ENCODE measurements around the gene PLA2G15.

Gene PLA2G15

DNA sequence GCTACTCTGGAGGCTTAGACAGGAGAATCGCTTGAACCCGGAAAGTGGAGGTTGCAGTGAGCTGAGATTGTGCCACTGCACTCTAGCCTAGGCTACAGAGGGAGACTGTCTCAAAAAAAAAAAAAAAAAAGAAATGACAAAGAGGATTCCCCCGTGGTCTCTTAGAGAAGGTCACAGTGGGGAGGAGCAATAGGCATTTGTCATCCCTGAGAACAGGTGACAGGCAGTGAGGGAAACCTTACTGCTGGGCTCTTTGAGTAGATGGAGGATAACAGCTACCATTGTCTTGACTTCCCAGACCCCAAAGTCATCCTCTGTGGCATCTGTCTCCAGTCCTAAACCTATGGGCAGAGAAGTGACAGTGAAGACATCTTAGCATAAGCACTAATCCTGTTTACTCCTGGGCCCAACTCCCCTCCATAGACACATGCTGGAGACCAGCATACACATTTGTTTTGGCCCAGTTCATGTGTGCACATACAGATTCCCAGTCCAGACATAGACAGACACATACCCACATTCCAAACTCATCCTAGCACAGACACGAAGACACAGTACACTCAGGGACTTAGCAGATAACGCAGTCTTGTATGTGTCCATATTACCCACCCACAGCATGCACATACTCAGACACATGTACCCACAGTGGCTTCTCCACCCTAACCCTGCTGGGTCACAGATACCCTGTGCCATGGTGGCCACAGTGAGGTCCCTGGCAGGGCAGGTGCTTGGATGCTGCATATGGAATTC, 11.9 kb upstream of the PLA2G15 start:
- DNase-seq = no peak

DNA sequence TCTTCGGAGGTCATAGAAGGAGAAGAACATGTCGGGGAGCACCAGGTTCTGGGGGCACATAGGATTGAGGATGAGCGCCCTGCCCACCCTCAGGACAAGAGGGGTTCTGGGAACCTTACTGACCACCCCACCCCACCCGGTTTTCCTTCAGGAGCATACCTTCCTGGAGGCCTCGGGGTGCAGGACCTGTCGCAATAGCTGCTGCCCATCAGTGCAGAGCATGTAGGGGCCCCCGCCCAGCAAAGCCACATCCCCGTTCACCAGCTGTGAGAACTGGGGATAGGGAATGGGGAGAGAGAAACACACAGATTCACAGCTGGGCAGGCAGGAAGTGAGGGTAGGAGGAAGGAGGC, 11.4 kb upstream of the PLA2G15 start:
- DNase-seq = no peak

DNA sequence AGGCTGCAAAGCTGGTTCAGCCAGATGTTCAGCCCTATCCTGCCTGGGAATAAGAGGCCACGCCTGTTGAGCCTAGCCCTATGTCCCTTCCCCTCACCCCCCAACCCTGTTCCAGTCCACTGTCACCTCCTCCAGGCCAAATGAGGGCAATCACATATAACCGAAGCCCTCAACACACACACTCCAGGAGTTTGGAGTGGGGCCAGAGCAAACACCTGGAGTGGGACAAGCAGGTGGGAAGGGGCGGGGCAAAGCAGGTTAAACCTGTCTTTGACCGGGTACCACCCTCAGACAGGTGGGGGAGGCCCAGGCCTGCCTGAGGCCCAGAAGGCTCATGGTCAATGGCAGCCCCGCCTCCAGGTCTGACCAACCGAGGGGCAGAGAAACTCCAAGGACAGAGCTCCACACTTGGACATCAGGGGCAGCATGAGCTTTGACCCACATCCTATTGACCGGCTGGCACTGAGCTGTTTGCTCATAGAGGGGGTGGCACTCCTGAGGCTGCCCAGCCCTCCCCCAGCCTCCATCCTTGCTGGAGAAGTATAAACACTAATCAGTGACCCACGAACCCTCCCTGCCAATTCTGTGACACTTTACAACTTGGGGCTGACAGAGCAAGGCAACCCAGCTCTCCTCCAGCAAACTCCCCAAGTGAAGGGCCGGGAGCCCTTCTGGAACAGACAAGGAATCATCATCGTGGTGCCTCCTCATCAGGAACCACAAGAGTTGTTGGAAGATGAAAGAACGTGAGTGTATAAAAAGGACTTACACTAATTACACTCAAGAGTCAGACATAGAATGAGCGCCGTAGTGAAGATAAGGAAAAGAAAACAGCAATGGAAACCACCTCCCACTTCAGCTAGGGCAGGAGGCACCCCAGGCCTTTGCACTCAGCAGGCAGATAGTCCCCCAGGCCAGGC, 10.7 kb upstream of the PLA2G15 start:
- DNase-seq = no peak

DNA sequence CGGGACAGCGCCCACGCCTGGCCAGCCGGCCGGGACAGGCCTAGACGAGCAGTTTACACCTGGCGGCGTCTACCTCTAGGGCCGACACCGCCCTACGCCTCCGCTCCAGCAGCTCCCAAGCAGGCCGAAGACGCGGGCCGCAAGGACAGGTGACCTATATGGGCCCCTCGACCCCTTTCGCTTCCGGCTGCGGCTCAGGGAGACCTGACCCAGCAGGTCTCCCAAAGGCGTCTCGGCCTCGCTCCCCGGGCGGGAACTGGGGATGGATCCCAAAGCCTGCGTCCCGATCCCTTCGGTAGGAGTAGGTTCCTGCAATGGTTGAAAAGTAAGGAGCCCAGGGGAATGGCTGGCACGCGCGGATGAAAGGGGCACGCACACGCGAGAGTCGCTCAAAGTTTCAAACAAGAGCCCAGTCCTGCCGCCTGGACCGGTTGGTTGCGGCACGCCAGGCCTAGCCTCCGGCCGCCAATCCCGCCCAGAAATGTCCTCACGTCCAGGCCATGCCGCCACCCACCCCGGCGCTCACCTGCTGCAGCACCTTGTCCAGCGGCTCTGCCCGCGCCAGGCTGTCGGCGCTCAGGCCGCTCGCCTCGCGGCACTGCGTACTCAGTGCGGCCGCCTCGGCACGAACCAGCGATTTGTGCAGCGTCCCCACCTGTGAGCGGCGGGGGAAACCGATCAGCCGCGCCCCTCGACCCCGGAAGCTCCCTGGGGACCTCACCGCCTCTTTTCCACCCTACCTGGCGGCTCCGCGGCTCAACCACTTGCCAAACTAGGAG, 9.9 kb upstream of the PLA2G15 start:
- no peak for DNase-seq

DNA sequence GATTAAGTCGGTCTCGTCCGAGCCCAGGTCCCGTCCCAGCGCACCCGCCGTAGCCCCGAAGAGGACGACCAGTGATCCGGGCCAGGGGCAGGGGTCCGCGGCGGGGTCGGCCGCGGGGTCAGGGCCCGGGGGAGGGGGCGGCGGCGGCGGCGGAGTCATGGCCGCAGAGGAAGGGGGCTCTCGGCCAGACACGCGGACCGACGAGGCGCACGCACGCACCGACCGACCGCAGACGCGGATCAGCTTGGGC, 9.4 kb upstream of the PLA2G15 start, which contains the start of gene ESRP2:
ESRP2 (minus strand) TSS at position 241 of the 250 bp plus-strand sequence; CDS start at position 159, 82 bp downstream.
- DNase-seq = no peak

DNA sequence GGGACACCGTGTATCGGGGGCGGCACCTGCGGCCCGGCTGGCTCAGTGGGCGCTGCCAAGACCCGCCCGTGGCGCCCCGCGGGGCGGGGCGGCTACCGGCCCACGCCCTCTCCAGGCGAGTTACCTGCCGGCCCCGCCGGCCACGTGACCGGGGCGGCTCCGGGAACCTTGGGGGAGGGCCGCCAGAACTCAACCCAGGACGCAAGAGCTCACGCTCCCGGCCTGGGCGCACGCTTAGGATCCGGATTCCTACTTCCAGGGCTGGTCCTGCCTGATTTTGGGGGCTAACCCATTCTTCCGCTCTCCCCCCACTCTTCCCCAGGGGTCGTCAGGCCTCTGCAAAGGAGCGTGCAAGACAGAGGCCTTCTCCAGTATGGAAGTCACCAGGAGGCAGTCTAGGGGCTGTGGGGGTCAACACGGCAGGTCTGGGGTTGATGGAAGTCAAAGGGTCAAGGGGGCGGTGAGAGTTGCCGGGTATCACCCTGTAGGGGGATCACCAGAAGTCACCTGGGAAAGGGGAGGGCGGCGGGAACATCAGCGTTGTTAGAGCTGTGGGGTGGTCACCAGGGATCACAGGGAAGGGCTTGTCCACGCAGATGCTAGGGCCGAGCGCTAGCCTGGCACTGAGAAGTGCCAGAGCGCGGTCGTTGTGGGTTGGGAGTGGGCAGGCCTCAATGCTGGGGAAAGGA, 8.9 kb upstream of the PLA2G15 start:
- no peak for DNase-seq

DNA sequence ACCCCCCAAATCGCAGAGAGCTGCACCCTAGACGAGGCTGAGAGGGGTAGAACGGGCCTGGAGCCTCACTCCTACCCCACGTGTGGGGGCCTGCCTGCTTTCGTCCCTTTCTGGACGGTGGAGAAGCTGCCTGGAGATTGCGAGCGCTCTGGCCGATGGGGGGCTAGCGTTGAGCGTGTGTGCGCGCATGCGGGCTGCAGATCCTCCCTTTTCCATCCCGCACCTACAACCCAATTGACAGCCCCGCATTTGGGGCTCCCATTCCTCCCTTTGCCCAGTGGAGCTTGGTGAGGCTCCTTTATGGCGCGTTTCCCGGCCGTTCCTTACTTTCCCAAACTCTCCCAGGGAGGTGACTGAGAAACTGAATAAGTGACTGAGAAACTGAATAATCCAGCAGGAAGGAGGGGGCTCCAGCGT, 8.3 kb upstream of the PLA2G15 start:
- DNase-seq = no peak

DNA sequence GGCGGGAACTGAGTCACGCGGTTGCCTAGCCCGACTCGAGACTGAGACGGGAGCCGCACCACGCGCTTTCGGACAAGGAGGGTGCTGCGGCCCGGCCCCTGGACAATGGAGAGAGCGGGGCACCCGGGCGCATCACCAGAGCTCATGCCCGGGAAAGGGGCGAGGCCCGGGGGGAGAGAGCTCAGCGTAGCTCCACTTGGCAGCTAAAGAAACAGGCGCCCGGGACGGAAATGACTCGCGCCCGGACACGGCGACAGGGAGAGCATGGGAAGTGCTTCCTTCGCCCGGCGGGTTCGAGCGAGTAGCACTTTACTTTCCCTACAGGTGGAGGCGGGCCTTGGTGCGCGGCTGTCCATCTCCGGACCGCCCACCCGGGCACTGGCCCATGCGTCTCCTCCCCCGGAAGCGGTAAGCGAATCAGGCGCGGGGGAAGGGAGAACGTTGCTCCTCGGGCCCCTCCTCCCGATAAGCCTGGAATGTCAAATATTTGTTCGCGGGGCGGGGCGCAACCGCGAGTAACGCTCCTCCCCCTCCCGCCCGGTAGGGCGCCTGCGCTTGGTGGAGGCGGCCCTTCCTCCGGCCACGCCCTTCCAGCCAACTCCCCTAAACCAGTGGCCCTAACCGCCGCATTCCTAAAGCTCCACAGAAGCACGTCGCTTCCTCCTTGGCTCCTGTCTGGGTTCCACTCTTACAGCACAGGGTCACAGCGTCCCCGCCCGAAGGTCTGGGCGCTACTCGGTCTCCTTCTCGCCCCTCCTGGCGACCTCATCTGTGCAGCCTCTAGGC, 7.7 kb upstream of the PLA2G15 start:
- DNase-seq = peak; percentile 69

DNA sequence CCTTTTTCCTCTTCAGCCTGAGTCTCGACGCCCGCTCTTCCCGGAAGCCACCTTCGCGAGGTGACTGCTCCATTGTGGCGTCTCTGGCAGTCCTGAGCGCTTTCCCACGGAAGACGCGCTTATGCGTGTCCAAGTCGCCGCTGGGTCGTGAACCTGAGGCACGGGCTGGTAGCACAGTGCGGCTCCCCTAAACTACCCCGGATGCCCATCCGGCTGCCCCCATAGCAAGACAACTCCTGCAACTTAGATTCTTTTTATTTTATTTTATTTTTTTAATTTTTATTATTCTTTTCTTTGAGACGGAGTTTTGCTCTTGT, 7.2 kb upstream of the PLA2G15 start:
- no peak for DNase-seq

DNA sequence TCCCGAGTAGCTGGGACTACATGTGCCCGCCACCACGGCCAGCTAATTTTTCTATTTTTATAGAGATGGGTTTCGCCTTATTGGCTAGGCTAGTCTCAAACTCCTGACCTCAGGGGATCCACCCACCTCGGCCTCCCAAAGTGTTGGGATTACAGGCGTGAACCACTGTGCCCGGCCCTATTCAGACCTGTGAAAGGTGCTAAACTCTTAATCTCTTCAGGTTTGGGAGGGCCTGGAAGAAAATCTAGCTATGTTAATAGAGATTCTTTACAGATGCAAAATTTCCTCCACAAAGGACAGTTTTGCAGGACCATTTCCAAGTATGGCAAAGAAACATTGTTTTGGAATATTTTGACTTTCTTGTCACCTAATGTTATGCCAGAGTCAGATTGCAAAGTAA, 3.1 kb upstream of the PLA2G15 start:
- DNase-seq = no peak

DNA sequence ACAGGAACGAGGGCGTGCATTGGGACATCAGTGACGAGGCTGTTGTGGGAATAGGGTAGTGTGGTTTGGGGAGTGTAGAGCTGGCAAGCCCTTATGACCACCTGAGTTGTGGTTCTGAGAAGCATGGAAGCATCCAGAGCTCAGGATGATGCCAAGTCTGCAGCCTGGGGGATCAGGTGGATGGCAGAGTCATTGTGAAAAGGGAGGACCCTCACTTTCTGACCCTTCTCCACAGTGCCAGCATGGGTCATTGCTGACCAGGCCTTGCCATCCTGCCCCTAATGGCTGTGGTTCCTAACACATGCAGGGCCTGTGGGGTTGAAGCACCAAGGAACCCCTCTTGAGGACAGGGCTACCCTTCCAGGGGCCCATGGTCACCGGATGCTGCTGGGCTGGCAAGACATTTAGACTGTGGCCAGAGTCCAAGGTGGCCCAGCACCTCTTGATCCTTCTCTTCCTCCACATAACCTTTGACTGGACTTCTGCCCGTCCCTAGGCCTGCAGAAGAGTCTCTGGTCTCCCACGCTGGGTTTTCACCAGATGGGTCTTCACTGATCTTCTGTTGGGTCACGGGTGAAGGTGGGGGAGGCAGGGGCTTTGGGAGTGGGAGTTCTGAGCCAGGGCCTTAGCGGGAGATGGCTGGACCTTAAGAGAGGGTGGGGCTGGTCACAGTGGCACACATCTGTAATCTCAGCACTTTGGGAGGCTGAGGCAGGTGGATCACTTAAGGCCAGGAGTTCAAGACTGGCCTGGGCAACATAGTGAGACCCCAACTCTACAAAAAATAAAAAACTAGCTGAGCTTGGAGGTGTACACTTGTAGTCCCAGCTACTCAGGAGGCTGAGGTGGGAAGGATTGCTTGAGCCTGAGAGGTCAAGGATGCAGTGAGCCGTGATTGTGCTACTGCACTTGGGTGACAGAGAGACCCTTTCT, 2.0 kb upstream of the PLA2G15 start:
- DNase-seq = no peak

DNA sequence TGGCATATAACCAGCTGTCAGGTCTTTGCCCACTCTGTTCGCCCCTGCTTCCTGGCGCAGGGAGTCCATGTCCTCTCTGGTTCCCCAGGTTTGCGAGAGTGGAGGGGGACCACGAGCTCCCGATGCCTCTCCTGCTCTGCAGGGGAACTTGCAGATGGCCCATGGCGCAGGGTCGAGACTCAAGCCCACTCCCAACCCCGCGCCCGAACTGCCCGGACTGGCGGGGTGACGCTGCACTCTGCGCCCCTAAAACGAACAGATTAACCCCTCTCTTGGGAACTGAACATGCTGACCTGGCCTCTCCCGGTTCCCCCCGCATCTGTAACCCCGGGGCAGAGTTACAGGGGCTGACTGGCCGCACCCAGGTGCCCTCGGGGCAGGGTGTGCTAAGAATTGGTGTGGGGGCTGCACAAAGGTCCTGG, 681 bp upstream of the PLA2G15 start:
- no peak for DNase-seq

DNA sequence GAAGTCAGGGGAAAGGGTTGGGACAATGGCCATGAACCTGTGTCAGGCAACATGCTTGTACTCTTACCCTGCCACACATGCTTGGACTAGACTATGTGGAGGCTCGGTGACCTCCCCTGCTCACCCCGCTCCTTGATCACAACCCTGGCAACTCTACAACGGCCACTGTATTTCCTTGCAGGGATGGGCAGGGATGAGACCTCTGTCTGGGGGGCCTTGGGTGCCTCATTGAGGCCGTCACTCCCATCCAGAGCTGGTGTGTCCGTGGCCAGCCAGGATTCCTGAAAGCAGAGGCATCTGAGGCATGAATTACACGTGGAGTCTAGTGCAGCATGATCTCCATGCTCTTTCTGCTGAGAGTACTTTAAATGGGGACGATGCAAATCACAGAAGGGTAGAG, 948 bp downstream of the PLA2G15 start:
- DNase-seq = no peak

DNA sequence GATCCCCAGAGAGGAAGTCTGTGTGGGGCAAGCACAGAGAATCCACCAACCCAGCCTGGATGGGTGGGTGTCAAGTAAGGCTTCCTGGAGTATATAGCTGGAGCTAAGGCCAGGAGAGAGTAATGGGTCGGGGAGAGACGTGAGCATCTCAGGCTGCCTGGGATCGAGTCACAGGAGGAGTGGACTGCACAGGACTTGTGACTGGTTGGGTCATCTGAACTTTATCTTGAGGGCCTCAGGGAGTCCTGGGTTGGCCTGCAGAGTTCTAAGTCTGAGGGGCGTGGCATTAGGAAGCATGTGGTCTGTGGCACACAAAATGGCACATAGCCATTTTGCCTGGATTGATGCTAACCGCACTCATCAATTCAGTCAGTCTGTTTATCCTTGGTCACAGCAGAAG, 1.5 kb downstream of the PLA2G15 start:
- no peak for DNase-seq

DNA sequence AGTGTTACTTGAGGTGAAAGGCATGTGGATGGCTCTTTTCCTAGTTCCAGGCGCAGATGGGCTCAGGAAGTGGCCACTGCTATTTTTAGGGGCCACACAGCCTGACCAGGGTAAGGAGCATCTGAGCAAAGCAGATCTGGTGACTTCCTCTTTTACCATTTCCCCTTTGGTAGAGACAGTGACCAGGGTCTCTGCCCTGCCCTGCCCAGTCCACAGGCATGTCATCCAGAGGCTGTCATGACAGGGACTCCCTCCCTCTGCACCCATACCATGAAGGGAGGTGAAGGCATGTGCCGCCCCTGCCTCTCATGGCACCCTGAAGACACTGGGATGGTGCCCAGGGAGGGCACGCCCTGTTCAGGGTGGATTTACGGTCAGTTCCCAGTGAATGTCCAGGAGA, 2.2 kb downstream of the PLA2G15 start:
- no peak for DNase-seq

DNA sequence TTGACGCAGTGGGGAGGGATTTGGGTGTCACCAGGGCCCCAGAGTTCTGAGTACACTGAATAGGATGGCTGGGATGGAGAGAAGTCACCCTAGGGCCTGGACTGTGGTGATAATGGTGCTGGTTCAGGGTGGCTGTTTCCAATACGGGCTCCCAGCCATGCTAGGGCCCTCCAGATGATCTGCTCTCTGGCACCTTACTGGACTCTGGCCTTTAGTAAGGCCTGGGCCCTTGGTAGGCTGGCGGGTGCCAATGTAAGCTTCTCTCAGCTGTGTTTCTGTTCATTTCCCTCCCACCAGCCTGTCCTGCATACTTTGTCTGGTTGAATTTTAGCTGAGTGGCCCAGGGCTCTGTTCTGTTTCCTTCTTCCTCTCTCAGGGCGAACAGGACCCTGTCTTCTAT, 2.8 kb downstream of the PLA2G15 start:
- DNase-seq = no peak

DNA sequence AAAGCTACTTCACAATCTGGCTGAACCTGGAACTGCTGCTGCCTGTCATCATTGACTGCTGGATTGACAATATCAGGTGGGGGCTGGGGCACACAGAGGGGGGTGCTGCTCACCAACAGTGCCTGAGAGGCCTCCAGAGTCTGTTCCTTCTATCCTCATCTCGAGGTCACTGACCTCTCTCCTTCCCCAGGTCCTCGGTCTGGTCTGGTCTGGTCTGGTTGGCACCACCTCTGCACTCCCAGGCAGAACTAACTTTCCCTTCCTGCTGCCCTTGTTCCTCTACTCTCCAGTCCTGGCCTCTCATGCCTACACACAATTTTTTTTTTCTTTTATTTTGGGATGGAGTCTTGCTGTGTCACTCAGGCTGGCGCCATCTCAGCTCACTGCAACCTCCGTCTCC, 4.2 kb downstream of the PLA2G15 start:
- no peak for DNase-seq

DNA sequence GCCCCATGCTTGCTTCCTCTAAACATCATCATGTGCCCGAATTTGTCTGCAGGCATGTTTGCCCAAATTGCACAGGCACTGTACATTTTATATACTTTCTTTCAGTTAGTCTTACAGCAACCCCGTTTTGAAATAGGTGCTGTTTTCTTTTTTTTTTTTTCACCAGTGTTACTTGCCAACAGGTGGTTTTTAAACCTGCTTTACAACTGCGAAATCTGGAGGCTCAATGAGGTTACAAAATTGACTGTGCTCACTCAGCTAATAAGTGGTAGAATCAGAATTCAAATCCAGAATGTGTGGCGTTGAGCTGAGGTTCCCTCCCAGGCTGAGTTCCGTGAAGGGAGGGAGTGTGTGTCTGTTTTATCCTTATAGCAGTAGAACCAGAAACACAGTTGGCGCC, 5.8 kb downstream of the PLA2G15 start:
- DNase-seq = no peak

DNA sequence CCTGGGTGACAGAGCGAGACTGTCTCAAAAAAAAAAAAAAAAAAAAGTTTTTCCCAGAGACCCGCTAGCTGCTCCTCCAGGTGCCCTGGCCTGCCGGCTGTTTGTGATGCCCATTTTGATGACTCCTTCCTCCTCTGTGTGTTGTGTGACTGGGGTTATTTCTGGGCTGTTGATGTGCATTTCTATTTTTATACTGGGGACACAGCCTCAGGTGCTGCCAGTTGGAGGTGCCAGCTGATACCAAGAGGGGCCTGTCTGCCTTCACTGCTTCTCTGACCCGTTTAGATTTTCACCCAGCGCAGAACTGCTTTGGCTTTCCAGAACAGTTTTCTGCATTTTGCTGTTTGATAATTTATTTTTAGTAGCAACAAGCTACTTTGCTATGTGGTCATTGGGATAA, 6.7 kb downstream of the PLA2G15 start:
- no peak for DNase-seq

DNA sequence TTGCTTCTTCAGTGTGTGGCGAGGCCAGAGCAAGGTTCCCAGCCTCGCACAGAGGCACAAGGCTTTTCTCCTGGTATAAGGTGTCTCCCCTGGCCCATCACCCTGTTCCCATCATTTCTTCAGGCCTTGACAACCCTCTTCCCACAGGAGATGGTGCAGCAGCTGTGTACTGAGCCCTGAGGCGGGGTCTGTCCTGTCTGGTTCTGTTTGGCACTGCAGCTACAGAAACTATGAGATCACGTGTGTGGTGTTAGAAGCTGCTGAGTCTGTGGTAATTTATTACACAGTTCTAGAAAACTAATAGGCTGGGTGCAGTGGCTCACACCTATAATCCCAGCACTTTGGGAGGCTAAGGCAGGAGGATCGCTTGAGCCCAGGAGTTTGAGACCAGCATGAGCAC, 7.2 kb downstream of the PLA2G15 start:
- DNase-seq = no peak

DNA sequence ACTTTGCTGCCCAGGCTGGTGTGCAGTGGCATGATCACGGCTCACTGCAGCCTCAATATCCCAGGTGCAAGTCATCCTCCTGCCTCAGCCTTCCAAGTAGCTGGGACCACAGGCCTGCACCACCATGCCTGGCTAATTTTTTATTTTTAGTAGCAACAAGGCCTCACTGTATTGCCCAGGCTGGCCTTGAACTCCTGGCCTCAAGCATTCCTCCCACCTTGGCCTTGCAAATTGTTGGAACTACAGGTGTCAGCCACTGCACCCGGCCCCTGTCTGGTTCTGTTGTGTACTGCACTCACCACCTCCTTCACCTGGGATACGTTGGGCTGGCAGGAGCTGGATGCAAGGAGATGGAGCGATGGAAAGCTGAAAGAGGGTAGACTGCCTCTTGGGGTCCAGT, 8.5 kb downstream of the PLA2G15 start:
- no peak for DNase-seq

Measured in NCI-H1694 (cell line).